ENCODE data around the gene NRTN.
A peak's percentile ranks its signal among the peaks of the same experiment; 100 is the strongest.

NRTN gene

DNA sequence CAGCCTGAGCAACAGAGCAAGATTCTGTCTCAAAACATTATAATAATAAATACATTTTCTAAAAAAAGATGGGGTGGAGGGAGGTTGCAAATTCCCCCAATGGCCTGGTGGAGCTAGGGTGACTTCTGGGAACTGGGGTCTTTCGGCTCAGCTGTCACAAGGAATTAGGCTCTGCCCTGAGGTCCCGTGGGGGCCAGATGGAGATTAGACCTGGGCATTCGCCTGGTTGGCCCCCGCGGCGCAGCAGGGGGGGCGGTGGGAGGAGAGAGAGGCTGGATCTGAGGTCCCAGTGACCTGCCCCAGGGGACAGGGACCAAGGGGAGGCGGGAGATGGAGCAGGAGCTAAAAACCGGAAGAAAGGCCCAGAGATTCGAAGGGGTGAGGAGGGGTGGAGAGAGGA, 19.9 kb downstream of the NRTN start:
- Histone ChIP-seq H3K27ac (no peak overlapping the region), H3K4me1 (peaks cover 28% of the 10 kb centered on the region), H3K9ac (no peak overlapping the region), H3K36me3 (no peaks in the 10 kb centered on the region), H3K27me3 (no peaks in the 10 kb centered on the region), H3K4me2 (no peak overlapping the region), H4K20me1 (peaks cover 2% of the 10 kb centered on the region), H3K9me3 (no peaks in the 10 kb centered on the region), H3K4me3 (no peak overlapping the region)
- no peak for TF ChIP-seq Cebpa-rat (IDR thresholded peaks at IDR 0.05)

DNA sequence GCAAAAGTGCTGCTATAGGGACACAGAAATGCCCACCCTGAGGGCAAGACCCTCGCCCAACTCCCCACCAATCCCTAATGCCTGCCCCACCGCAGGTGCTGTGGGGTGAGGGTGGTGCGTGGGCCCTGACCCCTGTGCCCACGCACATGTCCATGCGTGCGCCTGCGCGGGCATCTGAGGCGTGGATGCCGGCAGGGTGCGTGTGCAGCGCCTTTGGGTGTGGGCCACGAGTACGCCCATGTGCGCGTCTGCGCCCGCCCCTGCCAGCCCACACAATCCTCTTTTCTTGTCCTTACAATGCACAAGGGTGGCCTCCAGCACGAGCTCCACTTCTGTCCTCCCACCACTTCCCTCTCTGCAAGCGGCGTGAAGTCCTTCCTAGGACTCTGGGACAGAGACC, 20.3 kb downstream of the NRTN start:
- Histone ChIP-seq H4K20me1 (peaks cover 6% of the 10 kb centered on the region), H3K4me1 (peaks cover 32% of the 10 kb centered on the region), H3K9me3 (no peaks in the 10 kb centered on the region), H3K27ac (no peak overlapping the region), H3K9ac (no peak overlapping the region), H3K36me3 (no peaks in the 10 kb centered on the region), H3K4me2 (no peak overlapping the region), H3K4me3 (no peak overlapping the region), H3K27me3 (no peaks in the 10 kb centered on the region)
- no peak for TF ChIP-seq Cebpa-rat (IDR thresholded peaks at IDR 0.05)

DNA sequence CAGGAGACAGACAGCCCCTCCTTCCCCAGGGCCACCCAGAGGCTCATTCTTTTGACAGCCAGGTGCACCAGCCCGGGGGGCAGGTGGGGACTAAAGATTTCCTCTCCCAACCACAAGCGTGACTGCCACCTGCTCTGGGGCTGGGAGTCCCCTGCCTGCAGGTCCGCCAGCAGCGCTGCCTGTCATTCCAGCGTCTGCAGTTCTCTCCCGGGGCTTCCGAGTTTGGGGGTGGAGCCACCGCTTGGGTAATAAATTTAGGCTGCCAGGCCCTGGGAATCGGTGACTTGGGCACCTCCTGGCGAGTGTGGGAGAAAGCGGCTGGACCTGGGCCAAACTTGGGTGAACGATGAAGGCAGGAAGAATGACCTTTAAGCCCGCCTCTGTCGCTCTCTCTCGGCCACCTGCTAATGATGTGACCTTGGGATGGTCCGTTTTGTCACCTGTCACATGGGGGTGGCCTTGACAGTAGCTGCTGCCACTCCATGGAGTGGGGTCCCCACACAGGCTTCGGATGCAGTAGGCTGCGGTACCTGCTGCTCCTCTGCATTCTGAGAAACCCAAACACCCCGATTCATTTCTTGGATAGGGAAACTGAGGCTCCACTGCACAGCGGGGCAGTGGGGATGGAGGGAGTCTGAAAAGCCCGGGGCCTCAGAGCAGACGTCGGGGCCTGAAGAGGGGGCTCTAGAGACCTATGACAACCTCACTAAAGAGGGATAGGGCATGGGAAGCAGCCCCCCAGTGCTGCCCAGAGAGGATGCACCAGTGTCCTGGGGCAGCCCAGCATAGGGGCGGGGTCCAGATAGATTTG, 21.9 kb downstream of the NRTN start:
- H3K4me2 ChIP-seq = peak overlapping the region; percentile 98
- H3K4me1 ChIP-seq = peaks cover 36% of the 10 kb centered on the region
- H3K27ac ChIP-seq = peak overlapping the region; percentile 95
- TF ChIP-seq Cebpa-rat (IDR thresholded peaks at IDR 0.05) = no peak
- H3K9ac ChIP-seq = peak overlapping the region; percentile 5; the same call in 1 of the 2 replicates
- H3K9me3 ChIP-seq = no peaks in the 10 kb centered on the region
- H3K27me3 ChIP-seq = no peaks in the 10 kb centered on the region
- peaks cover 6% of the 10 kb centered on the region for H4K20me1 ChIP-seq
- H3K36me3 ChIP-seq = no peaks in the 10 kb centered on the region
- H3K4me3 ChIP-seq = peak overlapping the region; percentile 79

DNA sequence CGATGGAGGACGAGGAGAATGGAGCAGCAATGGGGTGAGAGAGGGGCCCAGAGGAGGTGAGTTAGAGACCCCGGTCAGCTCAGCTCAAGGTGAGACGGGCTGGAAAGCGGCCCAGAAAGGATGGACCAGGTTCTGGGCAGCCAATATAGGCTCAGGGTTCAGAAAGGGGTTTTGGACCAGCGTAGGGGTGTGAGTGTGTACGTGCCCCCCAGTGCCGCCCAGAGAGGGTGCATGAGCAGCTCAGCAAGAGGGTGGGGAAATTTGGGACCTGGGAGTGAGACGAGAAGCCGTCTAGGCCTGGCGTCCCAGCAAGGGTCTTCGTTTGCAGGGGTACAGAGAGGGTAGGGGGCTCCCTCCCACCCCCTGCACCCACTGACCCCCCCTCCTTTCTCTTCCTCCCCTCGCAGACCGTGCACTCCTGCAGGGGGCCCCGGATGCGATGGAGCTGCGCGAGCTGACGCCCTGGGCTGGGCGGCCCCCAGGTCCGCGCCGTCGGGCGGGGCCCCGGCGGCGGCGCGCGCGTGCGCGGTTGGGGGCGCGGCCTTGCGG, 22.5 kb downstream of the NRTN start:
- peak overlapping the region; percentile 95 for H3K27ac ChIP-seq
- H3K27me3 ChIP-seq = no peaks in the 10 kb centered on the region
- peak overlapping the region; percentile 79 for H3K4me3 ChIP-seq
- H3K36me3 ChIP-seq = no peaks in the 10 kb centered on the region
- H3K4me2 ChIP-seq = peak overlapping the region; percentile 98
- TF ChIP-seq Cebpa-rat (IDR thresholded peaks at IDR 0.05) = no peak
- H3K9me3 ChIP-seq = no peaks in the 10 kb centered on the region
- H4K20me1 ChIP-seq = peaks cover 6% of the 10 kb centered on the region
- peaks cover 36% of the 10 kb centered on the region for H3K4me1 ChIP-seq
- peak overlapping the region; percentile 95 for H3K9ac ChIP-seq

GRCh38 chr19:5827891-5828660, 23.2 kb downstream of the NRTN start:
- Histone ChIP-seq H4K20me1 (peaks cover 6% of the 10 kb centered on the region), H3K9ac (peak overlapping the region; percentile 95), H3K27me3 (no peaks in the 10 kb centered on the region), H3K9me3 (no peaks in the 10 kb centered on the region), H3K4me1 (peaks cover 36% of the 10 kb centered on the region), H3K27ac (peak overlapping the region; percentile 95), H3K36me3 (no peaks in the 10 kb centered on the region), H3K4me3 (peak overlapping the region; percentile 79), H3K4me2 (peak overlapping the region; percentile 98)
- TF ChIP-seq Cebpa-rat (IDR thresholded peaks at IDR 0.05) = no peak

DNA sequence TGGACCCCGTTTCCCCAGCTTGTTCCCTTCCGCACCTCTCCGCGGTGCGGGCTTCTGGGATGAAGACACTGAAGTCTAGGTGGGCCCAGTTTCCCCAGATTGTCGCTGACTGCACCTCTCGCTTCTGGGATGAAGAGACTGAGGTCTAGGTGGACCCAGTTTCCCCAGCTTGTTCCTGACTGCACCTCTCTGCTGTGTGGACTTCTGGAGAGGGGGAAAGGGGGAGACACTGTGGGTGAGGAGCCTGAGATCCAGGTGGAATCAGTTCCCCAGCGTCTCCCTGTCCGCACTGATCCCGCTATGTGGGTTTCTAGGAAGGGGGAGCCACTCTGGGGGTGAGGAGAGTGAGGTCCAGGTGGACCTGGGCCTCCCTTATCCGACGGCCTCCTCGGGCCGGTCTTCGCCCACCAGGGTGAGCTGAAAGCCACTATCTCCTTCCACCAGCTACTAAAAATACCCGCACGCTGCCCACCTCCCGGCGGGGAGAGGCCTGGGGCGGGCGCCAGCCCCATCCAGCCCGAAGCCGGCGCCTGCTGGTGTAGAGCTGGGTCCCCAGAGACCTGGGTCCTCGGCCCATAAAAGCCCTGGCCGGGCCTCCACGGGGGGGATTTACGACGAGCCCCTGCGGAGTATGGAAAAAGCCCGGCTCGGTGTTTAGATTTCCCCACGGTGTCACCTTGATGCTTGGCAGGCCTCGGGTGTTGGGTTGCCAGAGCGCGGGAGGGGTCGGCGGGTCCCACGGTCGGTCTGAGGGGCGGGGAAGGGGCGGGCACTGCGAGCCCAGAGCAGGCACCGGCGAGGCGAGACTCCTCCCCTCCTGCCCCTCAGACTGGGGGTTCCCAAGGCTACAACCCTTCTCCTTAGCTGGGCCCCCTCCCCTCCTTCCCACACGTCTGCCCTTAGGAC, 24.0 kb downstream of the NRTN start:
- peak overlapping the region; percentile 79 for H3K4me3 ChIP-seq
- no peaks in the 10 kb centered on the region for H3K36me3 ChIP-seq
- H3K4me1 ChIP-seq = peaks cover 36% of the 10 kb centered on the region
- peak overlapping the region; percentile 98 for H3K4me2 ChIP-seq
- H3K9ac ChIP-seq = peak overlapping the region; percentile 95
- H4K20me1 ChIP-seq = peaks cover 6% of the 10 kb centered on the region
- peak overlapping the region; percentile 95 for H3K27ac ChIP-seq
- TF ChIP-seq Cebpa-rat (IDR thresholded peaks at IDR 0.05) = no peak
- H3K27me3 ChIP-seq = no peaks in the 10 kb centered on the region
- H3K9me3 ChIP-seq = no peaks in the 10 kb centered on the region

DNA sequence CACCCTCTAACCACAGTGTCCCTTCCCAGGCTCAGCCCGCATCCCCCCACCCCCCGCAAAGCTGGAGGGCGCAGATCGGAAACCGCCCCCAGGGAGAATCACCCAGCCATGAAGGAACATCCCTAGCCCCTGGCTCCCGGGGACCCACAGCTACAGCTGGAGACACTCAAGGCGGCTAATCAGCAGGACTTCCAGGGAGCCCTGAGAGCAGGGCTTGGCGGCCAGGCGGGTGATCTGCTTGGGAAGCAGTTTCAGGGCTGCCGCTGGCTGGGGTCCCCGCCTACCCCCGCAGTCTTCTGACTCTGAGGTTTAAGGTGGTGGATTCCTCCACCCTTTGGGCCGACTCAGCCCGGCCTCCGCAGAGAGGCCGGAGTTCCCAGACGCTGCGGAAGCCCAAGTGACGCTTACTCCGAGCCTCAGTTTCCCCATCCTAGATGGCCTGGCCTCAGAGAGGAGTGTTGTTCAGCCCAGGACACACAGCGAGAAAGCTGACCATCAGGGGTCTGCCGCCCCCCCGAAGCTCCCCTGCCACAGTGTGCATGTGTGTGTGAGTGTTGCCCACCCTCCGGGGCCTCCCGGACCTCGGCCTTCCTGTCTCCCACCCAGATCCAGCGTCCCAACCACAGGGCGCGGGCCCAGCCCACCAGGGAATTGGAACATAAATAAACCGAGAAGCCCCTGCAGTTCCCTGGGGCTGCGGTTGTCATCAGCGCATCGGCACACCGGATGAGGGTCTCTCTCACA, 24.9 kb downstream of the NRTN start:
- peak overlapping the region; percentile 35; the same call in 1 of the 2 replicates for H3K27ac ChIP-seq
- H3K36me3 ChIP-seq = no peaks in the 10 kb centered on the region
- no peak for TF ChIP-seq Cebpa-rat (IDR thresholded peaks at IDR 0.05)
- peaks cover 36% of the 10 kb centered on the region for H3K4me1 ChIP-seq
- 0 out of 2 replicates have a peak overlapping the region, but pooled peaks have one; percentile 48 for H3K9ac ChIP-seq
- no peaks in the 10 kb centered on the region for H3K9me3 ChIP-seq
- peak overlapping the region; percentile 98 for H3K4me2 ChIP-seq
- peaks cover 6% of the 10 kb centered on the region for H4K20me1 ChIP-seq
- no peaks in the 10 kb centered on the region; the same call in 1 of the 2 replicates for H3K27me3 ChIP-seq
- H3K4me3 ChIP-seq = peak overlapping the region; percentile 79

DNA sequence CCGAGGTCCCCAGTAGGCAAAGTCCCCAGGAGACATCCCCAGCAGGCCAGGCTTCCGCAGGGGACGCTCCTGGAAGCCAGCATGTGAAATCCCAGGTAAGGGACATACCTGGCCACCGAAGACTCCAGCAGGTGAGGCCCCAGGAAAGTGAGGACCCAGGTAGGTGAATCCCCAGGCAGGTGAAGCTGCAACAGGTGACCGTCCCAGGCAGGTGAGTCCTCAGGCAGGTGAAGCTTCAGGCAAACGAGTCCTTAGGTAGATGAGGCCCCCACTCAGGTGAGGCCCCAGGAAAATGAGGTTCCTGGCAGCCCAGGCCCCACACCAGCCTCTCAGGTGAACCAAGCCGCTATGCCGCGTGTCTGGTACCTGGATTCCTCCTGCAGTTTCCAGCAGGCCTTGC, 26.3 kb downstream of the NRTN start:
- Histone ChIP-seq H3K9me3 (no peaks in the 10 kb centered on the region), H3K4me1 (peaks cover 43% of the 10 kb centered on the region), H3K27me3 (no peaks in the 10 kb centered on the region; the same call in 1 of the 2 replicates), H4K20me1 (peaks cover 6% of the 10 kb centered on the region), H3K27ac (no peak overlapping the region), H3K4me2 (no peak overlapping the region), H3K4me3 (no peak overlapping the region), H3K9ac (no peak overlapping the region), H3K36me3 (no peaks in the 10 kb centered on the region)
- no peak for TF ChIP-seq Cebpa-rat (IDR thresholded peaks at IDR 0.05)
